CD4-positive, alpha-beta T cell treated with Interleukin-15 for 1 hour (primary cell): ENCODE measurements around the gene MCUB.
A peak's percentile ranks its signal among the peaks of the same experiment; 100 is the strongest.
"Not testable (repeated sequence)": the region's sequence is repeated elsewhere in the genome, so short reads cannot be mapped to it uniquely, and the experiment has no call there.

Experiments used
- DNase-seq: peaks from one replicate; pipeline ENCODE4 v3.0.0-alpha.2; 2020

MCUB gene

GRCh38 chr4:109559983-109560686 lies at the start of gene MCUB:
Gene MCUB, plus strand, starts transcription at chr4:109560246. Its CDS starts 92 bp downstream, at chr4:109560338.
- peak; percentile 89 for DNase-seq

GRCh38 chr4:109510687-109511086 lies 49.4 kb upstream of the MCUB start:
- no peak for DNase-seq

GRCh38 chr4:109511414-109511813 lies 48.6 kb upstream of the MCUB start:
- no peak for DNase-seq

- DNase-seq, result not testable (repeated sequence)
These were observed 46.7 kb upstream of the MCUB start for GRCh38 chr4:109513368-109513767.

- no peak for DNase-seq
These were observed 27.9 kb upstream of the MCUB start for GRCh38 chr4:109532182-109532581.

- DNase-seq, result no peak
These were observed 14.6 kb upstream of the MCUB start for GRCh38 chr4:109545401-109545800.

- no peak for DNase-seq
These were observed 12.7 kb upstream of the MCUB start for GRCh38 chr4:109547394-109547793.

- peak; percentile 65 for DNase-seq
These were observed 11.4 kb upstream of the MCUB start for GRCh38 chr4:109548655-109549054.

GRCh38 chr4:109552237-109552636 lies 7.8 kb upstream of the MCUB start:
- DNase-seq, result no peak

GRCh38 chr4:109553130-109553529 lies 6.9 kb upstream of the MCUB start:
- DNase-seq, result no peak

- DNase-seq, result no peak
These were observed 5.1 kb upstream of the MCUB start for GRCh38 chr4:109554971-109555370.

- DNase-seq, result no peak
These were observed 2.6 kb upstream of the MCUB start for GRCh38 chr4:109557433-109557832.

GRCh38 chr4:109558095-109558494 lies 2.0 kb upstream of the MCUB start:
- peak; percentile 19 for DNase-seq

- DNase-seq, result peak; percentile 17
These were observed 442 bp upstream of the MCUB start for GRCh38 chr4:109559625-109559982.

- DNase-seq, result peak; percentile 51
These were observed 828 bp downstream of the MCUB start for GRCh38 chr4:109560687-109561461.

GRCh38 chr4:109562457-109563239 lies 2.6 kb downstream of the MCUB start:
- no peak for DNase-seq

- DNase-seq, result no peak
These were observed 11.4 kb downstream of the MCUB start for GRCh38 chr4:109571494-109571893.

GRCh38 chr4:109572154-109572553 lies 12.1 kb downstream of the MCUB start:
- no peak for DNase-seq

- DNase-seq, result no peak
These were observed 14.4 kb downstream of the MCUB start for GRCh38 chr4:109574443-109574850.

- no peak for DNase-seq
These were observed 15.1 kb downstream of the MCUB start for GRCh38 chr4:109574931-109575804.

GRCh38 chr4:109576462-109576861 lies 16.4 kb downstream of the MCUB start:
- no peak for DNase-seq

GRCh38 chr4:109578846-109579245 lies 18.8 kb downstream of the MCUB start:
- no peak for DNase-seq

- not testable (repeated sequence) for DNase-seq
These were observed 20.0 kb downstream of the MCUB start for GRCh38 chr4:109579997-109580396.
